ENCODE results near the gene HDAC10. TPM values are rescaled to one million over a fixed set of nuclear protein-coding genes. Genes with fewer than 3 reads are reported as not detected.

Gene HDAC10
- total RNA-seq, 2 donors from 2014 or later = 55.2 to 60.0 TPM

DNA sequence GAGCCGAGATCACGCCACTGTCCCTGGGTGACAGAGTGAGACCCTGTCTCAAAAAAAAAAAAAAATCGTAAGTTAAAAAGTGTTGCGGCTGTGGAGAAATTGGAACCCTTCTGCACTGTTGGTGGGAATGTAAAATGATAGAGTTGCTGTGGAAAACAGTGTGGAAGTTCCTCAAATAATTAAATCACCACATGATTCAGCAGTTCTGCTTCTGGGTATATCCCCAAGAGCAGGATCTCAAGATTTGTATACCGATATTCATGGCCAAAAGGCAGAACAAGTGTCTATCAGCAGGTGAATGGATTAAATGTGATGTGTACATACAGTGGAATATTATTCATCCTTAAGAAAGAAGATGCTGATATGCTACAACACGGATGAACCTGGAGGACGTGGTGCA lies 46.5 kb downstream of the HDAC10 start:
- H3K27me3 ChIP-seq (replicated peaks; ENCODE audit: insufficient read depth) = no peaks in the 10 kb centered on the region
- H3K4me1 ChIP-seq (ENCODE audit: control insufficient read depth in 1 of 2, low read depth in 2 of 2) = peaks cover 16 to 22% of the 10 kb centered on the region in 2 donors
- H3K4me3 ChIP-seq = no peak overlapping the region
- no peaks in the 10 kb centered on the region for H3K9me3 ChIP-seq
- TF ChIP-seq, protein P1, sequence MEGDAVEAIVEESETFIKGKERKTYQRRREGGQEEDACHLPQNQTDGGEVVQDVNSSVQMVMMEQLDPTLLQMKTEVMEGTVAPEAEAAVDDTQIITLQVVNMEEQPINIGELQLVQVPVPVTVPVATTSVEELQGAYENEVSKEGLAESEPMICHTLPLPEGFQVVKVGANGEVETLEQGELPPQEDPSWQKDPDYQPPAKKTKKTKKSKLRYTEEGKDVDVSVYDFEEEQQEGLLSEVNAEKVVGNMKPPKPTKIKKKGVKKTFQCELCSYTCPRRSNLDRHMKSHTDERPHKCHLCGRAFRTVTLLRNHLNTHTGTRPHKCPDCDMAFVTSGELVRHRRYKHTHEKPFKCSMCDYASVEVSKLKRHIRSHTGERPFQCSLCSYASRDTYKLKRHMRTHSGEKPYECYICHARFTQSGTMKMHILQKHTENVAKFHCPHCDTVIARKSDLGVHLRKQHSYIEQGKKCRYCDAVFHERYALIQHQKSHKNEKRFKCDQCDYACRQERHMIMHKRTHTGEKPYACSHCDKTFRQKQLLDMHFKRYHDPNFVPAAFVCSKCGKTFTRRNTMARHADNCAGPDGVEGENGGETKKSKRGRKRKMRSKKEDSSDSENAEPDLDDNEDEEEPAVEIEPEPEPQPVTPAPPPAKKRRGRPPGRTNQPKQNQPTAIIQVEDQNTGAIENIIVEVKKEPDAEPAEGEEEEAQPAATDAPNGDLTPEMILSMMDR (IDR thresholded peaks at IDR 0.05) = no peak
- H3K36me3 ChIP-seq = peaks cover 15% of the 10 kb centered on the region
- ATAC-seq (ENCODE audit: insufficient number of reproducible peaks, low FRiP score, low read depth) (no peak), DNase-seq (ENCODE audit: low spot score) (no peak)
- H3K27ac ChIP-seq = no peak overlapping the region

DNA sequence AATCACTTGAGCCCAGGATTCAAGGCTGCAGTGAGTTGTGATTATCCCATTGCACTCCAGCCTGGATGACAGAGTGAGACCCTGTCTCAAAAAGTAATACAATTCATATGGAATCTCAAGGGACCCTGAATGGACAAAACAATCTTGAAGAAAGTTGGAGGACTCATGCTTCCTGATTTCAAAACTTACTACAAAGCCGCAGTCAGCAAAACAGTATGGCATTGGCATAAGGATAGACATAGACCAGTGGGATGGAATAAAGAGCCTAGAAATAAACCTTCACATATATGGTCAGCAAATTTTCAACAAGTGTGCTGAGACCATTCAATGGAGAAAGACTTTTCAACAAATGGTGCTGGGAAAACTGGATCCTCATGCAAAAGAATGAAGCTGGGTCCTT lies 47.8 kb downstream of the HDAC10 start:
- Histone ChIP-seq H3K27ac (no peak overlapping the region), H3K9me3 (no peaks in the 10 kb centered on the region), H3K27me3 (replicated peaks; ENCODE audit: insufficient read depth) (no peaks in the 10 kb centered on the region), H3K4me1 (ENCODE audit: control insufficient read depth in 1 of 2, low read depth in 2 of 2) (peaks cover 17 to 28% of the 10 kb centered on the region in 2 donors), H3K36me3 (peaks cover 15% of the 10 kb centered on the region), H3K4me3 (no peak overlapping the region)
- ATAC-seq (ENCODE audit: insufficient number of reproducible peaks, low FRiP score, low read depth) = no peak
- no peak for DNase-seq (ENCODE audit: low spot score)
- TF ChIP-seq, protein P1 (IDR thresholded peaks at IDR 0.05) = no peak

DNA sequence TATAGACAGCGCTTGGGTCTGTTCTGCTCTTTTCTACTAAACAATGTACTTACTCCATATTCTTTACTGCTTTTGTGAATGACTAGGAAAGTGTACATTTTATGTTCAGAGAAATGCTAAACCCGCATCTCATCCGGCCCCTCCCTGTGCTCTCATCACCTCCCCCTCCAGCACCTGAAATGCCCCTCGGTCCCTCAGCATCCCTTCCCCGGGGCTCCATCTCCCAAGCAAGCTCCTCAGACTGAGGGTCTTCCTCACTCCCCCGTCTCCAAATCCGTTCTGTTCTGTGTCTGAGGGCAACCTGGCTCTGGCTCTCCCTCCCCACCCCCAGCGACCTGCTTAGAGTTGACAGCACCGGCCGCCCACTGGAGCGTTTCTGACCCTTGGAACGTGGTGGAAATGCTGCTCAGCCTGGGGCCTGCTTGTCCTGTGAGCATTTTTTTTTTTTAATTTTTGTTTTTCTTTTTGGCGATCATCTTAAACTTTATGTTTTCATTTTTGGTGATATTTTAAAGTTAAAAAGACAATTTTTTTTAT lies 48.9 kb downstream of the HDAC10 start:
- Histone ChIP-seq H3K4me1 (ENCODE audit: control insufficient read depth in 1 of 2, low read depth in 2 of 2) (peaks cover 17 to 28% of the 10 kb centered on the region in 2 donors), H3K4me3 (peak overlapping the region; percentile 97), H3K27ac (no peak overlapping the region), H3K36me3 (peaks cover 9% of the 10 kb centered on the region), H3K27me3 (replicated peaks; ENCODE audit: insufficient read depth) (no peaks in the 10 kb centered on the region), H3K9me3 (no peaks in the 10 kb centered on the region)
- no peak for DNase-seq (ENCODE audit: low spot score)
- no peak for ATAC-seq (ENCODE audit: insufficient number of reproducible peaks, low FRiP score, low read depth)
- TF ChIP-seq, protein P1 (IDR thresholded peaks at IDR 0.05) = no peak

- ATAC-seq (ENCODE audit: insufficient number of reproducible peaks, low FRiP score, low read depth) (peak; percentile 9), DNase-seq (ENCODE audit: low spot score) (no peak)
- Histone ChIP-seq H3K9me3 (no peaks in the 10 kb centered on the region), H3K27me3 (replicated peaks; ENCODE audit: insufficient read depth) (no peaks in the 10 kb centered on the region), H3K36me3 (peaks cover 3% of the 10 kb centered on the region), H3K4me3 (peak overlapping the region; percentile 97), H3K4me1 (ENCODE audit: control insufficient read depth in 1 of 2, low read depth in 2 of 2) (peaks cover 17 to 28% of the 10 kb centered on the region in 2 donors), H3K27ac (peak overlapping the region in 1 of 2 donors; percentile 83)
- TF ChIP-seq, protein P1 (IDR thresholded peaks at IDR 0.05) = no peak
Measured at GRCh38 chr22:50201191-50202129, 49.6 kb downstream of the HDAC10 start.

- DNase-seq (ENCODE audit: low spot score) (peak; percentile 52), ATAC-seq (ENCODE audit: insufficient number of reproducible peaks, low FRiP score, low read depth) (peak; percentile 75)
- Histone ChIP-seq H3K4me1 (ENCODE audit: control insufficient read depth in 1 of 2, low read depth in 2 of 2) (peaks cover 17 to 28% of the 10 kb centered on the region in 2 donors), H3K27me3 (replicated peaks; ENCODE audit: insufficient read depth) (no peaks in the 10 kb centered on the region), H3K9me3 (no peaks in the 10 kb centered on the region), H3K27ac (peak within 1 kb of the TSS; percentile 68 to 83), H3K4me3 (peak within 1 kb of the TSS; percentile 97), H3K36me3 (no peaks in the 10 kb centered on the region)
- TF ChIP-seq, protein P1 (IDR thresholded peaks at IDR 0.05) = no peak
Measured at GRCh38 chr22:50200461-50201190, 50.4 kb downstream of the HDAC10 start, which contains the start of gene SELENOO. Gene SELENOO, plus strand, starts transcription at chr22:50201011. Its CDS starts 26 bp downstream, at chr22:50201037.
